Stimulated activated CD4-positive, alpha-beta T cell treated with anti-CD3 and anti-CD28 coated beads, TNF-alpha, amount 100 ng/mL, for 24 hours (primary cell): ENCODE data around the gene LARGE2.
A peak's percentile ranks its signal among the peaks of the same experiment; 100 is the strongest.

Experiments used
- DNase-seq, 3 experiments: peaks; one replicate each; pipeline ENCODE4 v3.0.0-alpha.2; 2020; ENCODE audit warnings: low read depth in 3 of 3

Gene LARGE2

DNA sequence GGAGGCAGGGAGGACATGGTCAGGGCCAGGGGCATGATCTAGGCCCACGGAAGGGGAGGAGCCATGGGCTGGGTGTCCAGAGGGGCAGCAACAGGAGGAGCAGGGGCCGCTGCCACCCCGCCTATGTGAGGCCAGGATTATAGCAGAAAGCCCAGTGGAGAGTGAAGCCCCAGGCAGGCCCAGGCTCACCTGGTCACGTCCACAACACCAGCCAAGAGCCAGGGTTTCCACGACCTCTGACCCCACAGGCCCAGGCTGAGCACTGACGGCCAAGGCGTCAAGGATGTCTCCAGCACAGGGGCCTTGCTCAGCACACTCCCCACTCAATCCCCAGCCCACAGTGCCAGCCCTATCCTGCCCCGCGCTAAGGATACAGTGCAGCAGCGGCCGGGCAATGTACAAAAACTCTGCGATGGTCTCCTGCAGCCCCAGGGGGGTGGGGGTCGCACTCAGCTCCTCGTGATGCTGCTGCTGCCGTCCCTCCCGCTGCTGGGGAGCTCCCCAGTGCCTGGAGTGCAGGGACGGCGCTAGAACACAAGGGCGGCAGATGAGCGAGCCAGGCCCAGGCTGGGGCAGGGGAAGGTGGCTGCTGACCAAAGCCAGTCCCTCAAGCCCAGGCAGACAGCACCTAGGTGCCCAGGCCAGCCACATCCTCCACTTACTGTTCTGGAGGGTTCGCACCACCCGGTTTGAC is 8.4 kb upstream of the LARGE2 start:
- no peak for DNase-seq

- no peak for DNase-seq
Measured at GRCh38 chr11:45915446-45915845, 7.0 kb upstream of the LARGE2 start.

DNA sequence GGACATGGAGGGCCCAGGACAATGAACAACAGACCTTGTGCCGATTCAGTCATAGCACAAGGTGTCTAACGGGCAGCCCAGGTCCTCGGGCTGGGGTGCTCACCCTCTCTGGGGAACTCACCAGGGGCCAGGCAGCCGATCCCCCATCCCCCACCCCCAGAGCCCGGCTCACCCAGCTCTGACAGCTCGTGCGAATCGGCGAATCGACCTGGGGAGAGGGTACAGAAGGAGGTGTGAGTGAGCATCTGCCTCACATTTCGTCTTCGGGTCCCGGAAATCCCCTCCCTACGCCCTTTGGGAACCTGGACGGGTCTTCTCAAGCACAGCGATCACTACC is 5.2 kb upstream of the LARGE2 start:
- DNase-seq = no peak

DNA sequence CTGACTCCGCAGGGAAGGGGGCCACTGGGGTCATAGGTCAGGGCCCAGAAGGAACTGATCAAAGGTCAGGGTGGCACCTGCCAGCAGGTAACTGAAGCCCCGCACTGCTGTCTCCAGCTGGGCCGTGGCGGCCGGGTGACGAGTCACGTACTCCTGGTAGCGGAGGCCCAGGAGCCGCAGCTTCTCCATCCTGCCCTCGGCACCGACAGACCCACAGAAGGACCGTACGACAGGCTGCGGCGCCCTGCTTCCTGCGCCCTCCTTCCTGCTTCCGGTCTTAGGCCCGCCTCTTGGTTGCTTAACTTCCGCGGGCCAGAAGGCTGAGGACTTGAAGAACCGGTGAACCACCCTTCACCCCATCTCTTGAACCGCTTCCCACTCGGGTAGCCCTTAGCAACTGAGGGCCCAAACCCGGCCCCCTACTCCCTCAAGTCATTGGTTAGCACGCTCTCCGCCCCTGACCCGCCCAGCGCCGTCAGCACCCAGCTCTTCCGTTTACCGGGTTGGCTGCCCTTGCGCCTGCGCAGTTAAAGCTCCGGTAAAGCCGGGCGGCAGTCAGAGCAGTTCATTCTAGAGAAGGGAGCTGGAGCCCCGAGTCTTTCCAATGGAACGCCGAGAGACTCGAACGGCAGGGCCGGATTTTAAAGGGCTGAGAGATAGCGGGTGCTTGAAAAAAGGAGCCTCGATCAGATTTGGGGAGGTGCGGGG is 4.7 kb upstream of the LARGE2 start, which contains the start of gene PEX16:
PEX16 (minus strand) TSS at position 255 of the 708 bp plus-strand sequence; CDS start at position 189, 66 bp downstream.
- peak; percentile 90 to 94 (median 91) for DNase-seq

GRCh38 chr11:45918331-45918941 is 4.0 kb upstream of the LARGE2 start:
- peak in 2 of 3 experiments; percentile 38 to 66 for DNase-seq

- DNase-seq = no peak
Measured at GRCh38 chr11:45918962-45919675, 3.3 kb upstream of the LARGE2 start.

GRCh38 chr11:45919806-45920530 is 2.5 kb upstream of the LARGE2 start:
- no peak for DNase-seq

DNA sequence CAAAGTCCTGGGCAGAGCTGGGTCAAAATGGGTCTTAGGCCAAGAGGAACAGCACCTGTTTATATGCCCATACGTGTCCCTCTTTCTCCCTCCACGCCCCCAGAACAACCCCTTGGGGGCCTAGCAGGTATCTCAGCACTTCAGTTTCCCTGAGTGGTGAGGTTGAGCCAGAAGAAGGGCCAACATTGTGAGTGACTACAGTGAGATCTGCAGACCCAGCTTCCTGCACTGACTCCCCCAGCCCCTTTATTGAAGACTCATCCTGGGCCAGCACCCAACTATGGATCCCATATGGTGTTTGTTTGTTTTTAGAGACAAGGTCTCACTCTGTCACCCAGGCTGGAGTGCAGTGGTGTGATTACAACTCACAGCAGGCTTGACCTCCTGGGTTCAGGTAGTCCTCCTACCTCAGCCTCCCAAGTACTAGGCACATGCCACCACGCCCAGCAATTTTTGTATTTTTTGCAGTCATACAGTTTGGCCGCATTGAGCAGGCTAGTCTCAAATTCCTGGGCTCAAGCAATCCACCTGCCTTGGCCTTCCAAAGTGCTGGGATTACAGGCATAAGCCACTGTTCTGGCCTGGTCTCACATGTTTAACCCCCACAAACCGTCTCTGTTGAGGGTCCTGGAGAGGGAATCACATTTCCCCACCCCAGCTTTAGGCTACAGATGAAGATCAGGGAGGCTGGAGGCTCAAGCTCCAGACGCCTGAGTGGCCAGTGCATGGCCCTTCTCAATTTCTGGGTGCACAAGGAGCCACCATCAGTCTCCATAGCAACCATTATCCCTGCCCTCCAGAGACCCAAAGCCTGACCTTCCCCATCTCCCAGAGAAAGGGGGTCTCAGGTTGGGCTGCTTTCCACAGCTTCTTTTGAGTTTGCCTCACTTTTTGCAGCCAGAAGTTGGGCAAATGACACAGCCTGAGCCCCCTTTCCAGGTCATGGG is 1.7 kb upstream of the LARGE2 start:
- DNase-seq = no peak

DNA sequence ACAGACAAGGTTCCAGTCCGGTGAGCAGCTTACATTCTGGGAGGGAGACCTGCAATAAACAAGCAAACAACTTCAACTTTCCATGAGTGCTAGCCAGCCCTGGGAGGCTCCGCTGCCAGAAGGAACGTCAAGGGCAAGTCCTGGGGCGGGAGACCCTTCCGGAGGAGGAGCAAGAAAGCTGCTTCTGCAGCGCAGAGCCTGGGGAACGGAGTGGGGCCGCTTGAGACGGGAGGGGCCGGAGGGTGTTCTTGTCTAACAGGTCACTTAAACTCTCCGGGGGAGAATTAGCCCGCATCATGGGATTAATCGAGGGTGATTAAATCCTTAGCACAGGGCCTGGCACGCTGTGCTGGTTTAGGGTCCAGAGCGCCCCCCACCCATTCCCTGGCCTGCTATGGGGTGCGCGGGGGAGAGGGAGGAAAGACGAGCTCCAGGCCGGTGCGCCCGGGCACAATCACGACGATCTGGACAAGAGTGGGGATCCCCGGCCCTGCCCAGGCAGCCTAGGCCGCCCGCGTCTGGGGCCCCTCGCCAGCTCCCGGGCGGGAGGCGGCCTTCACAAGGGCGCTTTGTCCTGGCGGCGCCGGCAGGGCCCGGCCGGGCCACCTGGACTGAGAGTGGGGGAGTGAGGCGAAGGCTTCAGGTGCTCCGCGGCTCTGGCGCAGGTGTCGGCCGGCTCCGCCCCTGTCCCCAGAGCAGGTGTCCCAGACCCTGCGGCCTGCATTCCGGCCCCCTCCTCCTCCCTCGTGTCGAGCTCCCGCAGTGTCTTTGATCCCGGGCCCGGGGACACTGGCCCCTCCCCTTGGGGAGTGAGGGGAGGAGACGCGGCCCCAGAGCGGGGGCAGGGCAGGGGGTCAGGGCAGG is 663 bp upstream of the LARGE2 start:
- DNase-seq = no peak

- DNase-seq = no peak
Measured at GRCh38 chr11:45924036-45924915, 1.8 kb downstream of the LARGE2 start.

GRCh38 chr11:45924927-45925326 is 2.5 kb downstream of the LARGE2 start:
- no peak for DNase-seq

DNA sequence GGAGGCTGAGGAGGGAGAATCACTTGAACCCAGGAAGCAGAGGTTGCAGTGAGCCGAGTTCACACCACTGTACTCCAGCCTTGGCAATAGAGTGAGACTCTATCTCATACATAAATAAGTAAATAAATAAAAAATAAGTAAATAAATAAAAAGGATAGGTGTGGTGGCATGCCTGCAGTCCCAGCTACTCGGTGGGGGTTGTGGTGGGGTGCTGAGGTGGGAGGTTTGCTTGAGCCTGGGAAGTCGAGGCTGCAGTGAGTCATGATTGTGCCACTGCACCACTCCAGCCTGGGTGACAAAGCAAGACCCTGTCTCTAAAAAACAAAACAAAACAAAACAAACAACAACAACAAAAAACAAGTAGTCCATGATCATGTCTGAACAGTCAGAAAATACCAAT is 3.1 kb downstream of the LARGE2 start:
- no peak for DNase-seq

DNA sequence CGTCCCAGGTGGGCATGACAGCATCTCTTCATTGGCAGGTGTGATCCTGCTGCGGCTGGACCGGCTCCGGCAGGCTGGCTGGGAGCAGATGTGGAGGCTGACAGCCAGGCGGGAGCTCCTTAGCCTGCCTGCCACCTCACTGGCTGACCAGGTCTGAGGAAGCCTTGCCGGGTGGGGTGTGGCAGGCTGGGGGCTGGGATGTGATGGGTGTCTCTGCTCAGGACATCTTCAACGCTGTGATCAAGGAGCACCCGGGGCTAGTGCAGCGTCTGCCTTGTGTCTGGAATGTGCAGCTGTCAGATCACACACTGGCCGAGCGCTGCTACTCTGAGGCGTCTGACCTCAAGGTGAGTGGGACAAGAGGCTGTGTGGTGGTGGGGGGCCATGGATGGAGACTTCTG is 3.5 kb downstream of the LARGE2 start:
- no peak for DNase-seq

DNA sequence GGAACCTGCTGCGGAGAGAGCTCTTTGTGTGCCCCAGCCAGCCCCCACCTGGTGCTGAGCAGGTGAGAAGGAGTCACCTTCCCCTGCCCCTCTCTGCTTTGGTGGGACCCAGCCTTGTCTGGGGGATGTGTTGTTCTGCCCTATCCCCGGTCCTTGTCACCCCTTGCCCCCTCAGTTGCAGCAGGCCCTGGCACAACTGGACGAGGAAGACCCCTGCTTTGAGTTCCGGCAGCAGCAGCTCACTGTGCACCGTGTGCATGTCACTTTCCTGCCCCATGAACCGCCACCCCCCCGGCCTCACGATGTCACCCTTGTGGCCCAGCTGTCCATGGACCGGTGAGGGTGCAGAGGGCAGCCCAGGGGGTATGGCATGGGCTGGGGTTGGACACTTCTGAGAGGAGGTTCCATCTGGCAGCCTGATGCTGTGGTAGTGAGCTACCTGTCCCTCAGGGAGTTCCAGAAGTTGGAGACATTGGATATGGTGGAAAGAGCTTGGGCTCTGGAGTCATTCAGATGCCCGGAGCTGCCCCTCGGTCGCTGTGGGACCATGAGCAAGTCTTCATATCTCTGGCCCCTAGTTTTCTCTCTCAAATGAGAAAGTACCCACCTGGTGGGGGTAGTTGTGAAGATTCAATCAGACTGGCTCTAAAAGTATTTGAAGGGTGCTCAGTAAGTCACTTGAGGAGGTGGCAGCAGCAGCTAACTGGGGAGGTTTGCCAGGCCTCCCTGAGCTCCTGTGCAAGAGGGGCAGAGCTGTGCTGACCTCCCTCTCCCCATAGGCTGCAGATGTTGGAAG is 4.3 kb downstream of the LARGE2 start:
- no peak for DNase-seq

- DNase-seq = no peak
Measured at GRCh38 chr11:45927332-45927683, 4.9 kb downstream of the LARGE2 start.

DNA sequence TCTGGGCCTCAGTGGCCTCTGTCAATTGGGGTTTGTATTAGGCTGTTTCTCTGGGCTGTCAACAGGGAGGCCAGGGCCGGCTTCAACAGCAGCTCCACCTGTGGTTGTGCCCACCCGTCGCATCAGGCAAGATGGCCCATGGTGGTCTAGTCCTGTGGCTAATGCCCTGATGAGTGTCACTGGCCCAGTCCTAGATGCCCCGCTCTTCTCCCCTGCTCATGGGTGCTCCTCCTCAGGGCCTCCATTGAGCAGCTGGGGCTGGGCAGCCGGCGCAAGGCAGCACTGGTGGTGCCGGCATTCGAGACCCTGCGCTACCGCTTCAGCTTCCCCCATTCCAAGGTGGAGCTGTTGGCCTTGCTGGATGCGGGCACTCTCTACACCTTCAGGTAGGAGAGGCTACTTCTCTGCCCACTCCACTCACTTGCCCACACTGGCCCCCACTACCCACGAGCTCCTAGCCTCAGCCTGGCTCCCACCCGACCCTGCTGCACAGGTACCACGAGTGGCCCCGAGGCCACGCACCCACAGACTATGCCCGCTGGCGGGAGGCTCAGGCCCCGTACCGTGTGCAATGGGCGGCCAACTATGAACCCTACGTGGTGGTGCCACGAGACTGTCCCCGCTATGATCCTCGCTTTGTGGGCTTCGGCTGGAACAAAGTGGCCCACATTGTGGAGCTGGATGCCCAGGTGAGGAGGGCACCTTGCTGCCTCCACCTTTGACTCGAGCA is 5.4 kb downstream of the LARGE2 start:
- no peak for DNase-seq

GRCh38 chr11:45928535-45929215 is 6.2 kb downstream of the LARGE2 start:
- DNase-seq = no peak
